ENCODE data around the gene CD300LG. TPM values are rescaled to one million over a fixed set of nuclear protein-coding genes. Genes with fewer than 3 reads are reported as not detected.

Gene CD300LG
- polyA plus RNA-seq, 3 donors, result not detected

DNA sequence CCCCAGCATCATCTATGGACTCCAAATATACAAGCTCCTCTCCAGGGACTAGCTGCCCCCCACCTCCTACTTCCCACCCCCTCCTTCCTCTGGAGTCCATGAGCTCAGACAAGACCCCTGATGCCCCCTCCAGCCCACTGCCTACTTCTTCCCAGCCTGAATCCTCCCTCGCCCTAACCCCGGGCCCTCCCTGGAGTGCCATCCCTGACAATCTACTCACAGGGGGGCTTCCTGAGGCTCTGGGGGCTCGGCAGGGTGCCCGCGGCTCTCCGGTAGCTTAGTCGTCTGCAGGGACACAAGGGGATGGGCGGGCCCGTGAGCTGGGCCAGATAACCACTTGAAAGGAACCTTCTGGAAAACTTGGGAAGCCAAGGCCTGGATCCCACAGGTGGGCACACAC, 29.1 kb upstream of the CD300LG start:
- H3K36me3 ChIP-seq (replicated peaks in 1 of 2; ENCODE audit: control insufficient read depth in 1 of 2, insufficient read depth in 2 of 2, low read length in 2 of 2), result no peaks in the 10 kb centered on the region
- Mint-ChIP-seq H3K27ac (no peak overlapping the region), H3K9me3 (no peaks in the 10 kb centered on the region), H3K27me3 (ENCODE audit: low read depth in 3 of 3) (peaks cover 0 to 2% (median 0%) of the 10 kb centered on the region in 3 donors), H3K4me1 (peaks cover 18% of the 10 kb centered on the region), H3K36me3 (peaks cover 0 to 8% of the 10 kb centered on the region in 2 donors), H3K4me3 (no peak overlapping the region)
- no peaks in the 10 kb centered on the region for H3K27me3 ChIP-seq (ENCODE audit: control insufficient read depth in 2 of 2, insufficient read depth in 2 of 2, low read length in 2 of 2)
- H3K9me3 ChIP-seq (replicated peaks in 1 of 2; ENCODE audit: control insufficient read depth in 1 of 2, insufficient read depth in 1 of 2, low read length in 2 of 2), result no peaks in the 10 kb centered on the region
- TF ChIP-seq, protein P1, sequence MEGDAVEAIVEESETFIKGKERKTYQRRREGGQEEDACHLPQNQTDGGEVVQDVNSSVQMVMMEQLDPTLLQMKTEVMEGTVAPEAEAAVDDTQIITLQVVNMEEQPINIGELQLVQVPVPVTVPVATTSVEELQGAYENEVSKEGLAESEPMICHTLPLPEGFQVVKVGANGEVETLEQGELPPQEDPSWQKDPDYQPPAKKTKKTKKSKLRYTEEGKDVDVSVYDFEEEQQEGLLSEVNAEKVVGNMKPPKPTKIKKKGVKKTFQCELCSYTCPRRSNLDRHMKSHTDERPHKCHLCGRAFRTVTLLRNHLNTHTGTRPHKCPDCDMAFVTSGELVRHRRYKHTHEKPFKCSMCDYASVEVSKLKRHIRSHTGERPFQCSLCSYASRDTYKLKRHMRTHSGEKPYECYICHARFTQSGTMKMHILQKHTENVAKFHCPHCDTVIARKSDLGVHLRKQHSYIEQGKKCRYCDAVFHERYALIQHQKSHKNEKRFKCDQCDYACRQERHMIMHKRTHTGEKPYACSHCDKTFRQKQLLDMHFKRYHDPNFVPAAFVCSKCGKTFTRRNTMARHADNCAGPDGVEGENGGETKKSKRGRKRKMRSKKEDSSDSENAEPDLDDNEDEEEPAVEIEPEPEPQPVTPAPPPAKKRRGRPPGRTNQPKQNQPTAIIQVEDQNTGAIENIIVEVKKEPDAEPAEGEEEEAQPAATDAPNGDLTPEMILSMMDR (IDR thresholded peaks at IDR 0.05), result no peak
- no peak overlapping the region for H3K4me2 ChIP-seq (replicated peaks; ENCODE audit: extremely low read depth, low read length, poor library complexity, severe bottlenecking)
- H3K9ac ChIP-seq (ENCODE audit: insufficient read depth, low read length, poor library complexity, severe bottlenecking), result no peak overlapping the region
- no peaks in the 10 kb centered on the region for H4K20me1 ChIP-seq (ENCODE audit: insufficient read depth, low read length)
- H3K27ac ChIP-seq (ENCODE audit: low read depth in 1 of 2, low read length in 2 of 2), result no peak overlapping the region
- peaks cover 11 to 15% of the 10 kb centered on the region in 2 donors for H3K4me1 ChIP-seq (ENCODE audit: control insufficient read depth in 1 of 2, insufficient read depth in 2 of 2, low read length in 2 of 2)
- H3K79me2 ChIP-seq (ENCODE audit: insufficient read depth, low read length), result no peaks in the 10 kb centered on the region
- no peak for DNase-seq
- no peak overlapping the region for H3K4me3 ChIP-seq (replicated peaks in 1 of 3; ENCODE audit: low read depth in 2 of 3, low read length in 3 of 3)
- H2AFZ ChIP-seq (ENCODE audit: insufficient read depth, low read depth, low read length, poor library complexity, severe bottlenecking), result no peak overlapping the region
- WGBS (ENCODE audit: insufficient coverage), result 99% methylated on average over 9 of the region's 9 CpGs
- intact Hi-C loops (cut with micrococcal nuclease), result no loop called here

DNA sequence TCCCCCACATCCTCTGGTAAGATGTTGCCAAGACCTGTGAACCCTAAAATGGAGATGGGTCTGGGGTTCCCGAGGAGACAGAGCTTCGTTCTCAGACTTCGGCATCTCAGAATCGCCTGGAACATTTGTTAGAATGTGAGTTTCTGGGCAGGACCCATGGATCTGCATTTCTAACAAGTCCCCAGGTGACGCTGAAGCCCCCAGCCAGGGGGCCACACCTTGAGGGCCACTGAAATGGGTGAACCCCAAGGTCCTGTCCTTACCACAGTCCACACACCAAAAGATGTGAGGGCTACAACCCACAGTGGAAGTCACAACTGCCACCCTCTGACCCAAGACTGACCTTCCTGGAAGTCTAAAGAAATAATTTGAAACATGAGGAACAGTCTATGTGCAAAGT, 28.0 kb upstream of the CD300LG start:
- Histone ChIP-seq H3K9ac (ENCODE audit: insufficient read depth, low read length, poor library complexity, severe bottlenecking) (no peak overlapping the region), H3K4me3 (replicated peaks in 1 of 3; ENCODE audit: low read depth in 2 of 3, low read length in 3 of 3) (no peak overlapping the region), H3K36me3 (replicated peaks in 1 of 2; ENCODE audit: control insufficient read depth in 1 of 2, insufficient read depth in 2 of 2, low read length in 2 of 2) (no peaks in the 10 kb centered on the region), H3K79me2 (ENCODE audit: insufficient read depth, low read length) (no peaks in the 10 kb centered on the region), H3K4me1 (ENCODE audit: control insufficient read depth in 1 of 2, insufficient read depth in 2 of 2, low read length in 2 of 2) (peaks cover 11 to 15% of the 10 kb centered on the region in 2 donors), H2AFZ (ENCODE audit: insufficient read depth, low read depth, low read length, poor library complexity, severe bottlenecking) (no peak overlapping the region), H4K20me1 (ENCODE audit: insufficient read depth, low read length) (no peaks in the 10 kb centered on the region), H3K27me3 (ENCODE audit: control insufficient read depth in 2 of 2, insufficient read depth in 2 of 2, low read length in 2 of 2) (no peaks in the 10 kb centered on the region), H3K9me3 (replicated peaks in 1 of 2; ENCODE audit: control insufficient read depth in 1 of 2, insufficient read depth in 1 of 2, low read length in 2 of 2) (no peaks in the 10 kb centered on the region), H3K27ac (ENCODE audit: low read depth in 1 of 2, low read length in 2 of 2) (no peak overlapping the region), H3K4me2 (replicated peaks; ENCODE audit: extremely low read depth, low read length, poor library complexity, severe bottlenecking) (no peak overlapping the region)
- Mint-ChIP-seq H3K27me3 (ENCODE audit: low read depth in 3 of 3) (peaks cover 0 to 2% (median 0%) of the 10 kb centered on the region in 3 donors), H3K4me1 (peaks cover 18% of the 10 kb centered on the region), H3K4me3 (no peak overlapping the region), H3K27ac (no peak overlapping the region), H3K9me3 (no peaks in the 10 kb centered on the region), H3K36me3 (peaks cover 4 to 8% of the 10 kb centered on the region in 2 donors)
- intact Hi-C loops (cut with micrococcal nuclease), result no loop called here
- no peak for DNase-seq
- TF ChIP-seq, protein P1 (IDR thresholded peaks at IDR 0.05), result no peak
- WGBS (ENCODE audit: insufficient coverage), result 100% methylated on average over 2 of the region's 5 CpGs
